NB4 (cell line): ENCODE results near the gene TANC1.

ENCODE experiments used
- MYC ChIP-seq: IDR thresholded peaks from 2 replicates; pipeline ENCODE4 v1.6.1; 2011; ENCODE audit warnings: low read depth, low read length
- TF ChIP-seq, protein P1 (sequence below): IDR thresholded peaks from one replicate; pipeline ENCODE4 v1.5.1; 2012; ENCODE audit warnings: low read depth, low read length
- TF ChIP-seq, protein P2 (sequence below): IDR thresholded peaks from 2 replicates; pipeline ENCODE4 v1.6.1; 2011; ENCODE audit warnings: low read depth, low read length

DNA sequence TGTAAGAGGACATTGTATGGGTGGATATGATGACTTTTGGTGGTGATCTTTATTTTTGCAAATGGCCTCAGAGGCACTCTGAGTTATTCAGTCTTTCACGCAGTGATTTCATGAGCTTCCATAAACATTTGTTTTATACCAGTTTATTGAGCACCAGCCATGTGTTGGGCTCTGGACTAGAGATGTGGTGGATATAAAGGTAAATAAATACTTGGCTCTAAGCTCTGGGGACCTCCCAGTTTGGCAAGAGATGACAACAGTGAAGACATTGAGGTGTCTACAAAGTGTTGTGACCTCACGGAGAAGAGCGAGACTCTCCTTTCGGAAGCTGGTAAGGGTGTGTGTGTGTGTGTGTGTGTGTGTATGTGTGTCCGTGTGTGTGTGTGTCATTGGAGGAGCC, 146.4 kb downstream of the TANC1 start:
- TF ChIP-seq, protein P1, sequence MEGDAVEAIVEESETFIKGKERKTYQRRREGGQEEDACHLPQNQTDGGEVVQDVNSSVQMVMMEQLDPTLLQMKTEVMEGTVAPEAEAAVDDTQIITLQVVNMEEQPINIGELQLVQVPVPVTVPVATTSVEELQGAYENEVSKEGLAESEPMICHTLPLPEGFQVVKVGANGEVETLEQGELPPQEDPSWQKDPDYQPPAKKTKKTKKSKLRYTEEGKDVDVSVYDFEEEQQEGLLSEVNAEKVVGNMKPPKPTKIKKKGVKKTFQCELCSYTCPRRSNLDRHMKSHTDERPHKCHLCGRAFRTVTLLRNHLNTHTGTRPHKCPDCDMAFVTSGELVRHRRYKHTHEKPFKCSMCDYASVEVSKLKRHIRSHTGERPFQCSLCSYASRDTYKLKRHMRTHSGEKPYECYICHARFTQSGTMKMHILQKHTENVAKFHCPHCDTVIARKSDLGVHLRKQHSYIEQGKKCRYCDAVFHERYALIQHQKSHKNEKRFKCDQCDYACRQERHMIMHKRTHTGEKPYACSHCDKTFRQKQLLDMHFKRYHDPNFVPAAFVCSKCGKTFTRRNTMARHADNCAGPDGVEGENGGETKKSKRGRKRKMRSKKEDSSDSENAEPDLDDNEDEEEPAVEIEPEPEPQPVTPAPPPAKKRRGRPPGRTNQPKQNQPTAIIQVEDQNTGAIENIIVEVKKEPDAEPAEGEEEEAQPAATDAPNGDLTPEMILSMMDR, result no peak
- TF ChIP-seq, protein P2, sequence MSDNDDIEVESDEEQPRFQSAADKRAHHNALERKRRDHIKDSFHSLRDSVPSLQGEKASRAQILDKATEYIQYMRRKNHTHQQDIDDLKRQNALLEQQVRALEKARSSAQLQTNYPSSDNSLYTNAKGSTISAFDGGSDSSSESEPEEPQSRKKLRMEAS, result no peak
- no peak for TF ChIP-seq MYC
